AG04449 (cell line): ENCODE data around the gene GOLGA3.
"Not testable (repeated sequence)": the region's sequence is repeated elsewhere in the genome, so short reads cannot be mapped to it uniquely, and the experiment has no call there.

Experiments used
- CTCF ChIA-PET: fragments of 350-600 bp; formaldehyde crosslinking; extraction: SDS; loops from one replicate; lab custom pipeline; 2021; ENCODE audit warnings: antibody characterized with exemption; lab: Yijun Ruan, JAX
- POLR2A ChIA-PET: fragments of 400-600, 350-600 bp; formaldehyde crosslinking; extraction: SDS; loops from one replicate; lab custom pipeline; 2020; ENCODE audit warnings: antibody characterized with exemption, inconsistent platforms; lab: Yijun Ruan, JAX
- DNase-seq: peaks from one replicate; pipeline ENCODE4 v3.0.0-alpha.2; 2010; ENCODE audit warnings: low read depth, low spot score
- H3K4me3 ChIP-seq: 2 replicates; pipeline ENCODE4 v1.5.1; 2011; ENCODE audit warnings: low read depth, mild to moderate bottlenecking, control low read depth, low read length
- TF ChIP-seq, protein P1 (sequence below): IDR thresholded peaks from one replicate; pipeline ENCODE4 v1.5.1; 2011; ENCODE audit warnings: mild to moderate bottlenecking, moderate library complexity, low read length, control low read depth, inconsistent platforms; ENCODE audit not compliant: insufficient read depth; ENCODE audit errors: missing control alignments

Gene GOLGA3

DNA sequence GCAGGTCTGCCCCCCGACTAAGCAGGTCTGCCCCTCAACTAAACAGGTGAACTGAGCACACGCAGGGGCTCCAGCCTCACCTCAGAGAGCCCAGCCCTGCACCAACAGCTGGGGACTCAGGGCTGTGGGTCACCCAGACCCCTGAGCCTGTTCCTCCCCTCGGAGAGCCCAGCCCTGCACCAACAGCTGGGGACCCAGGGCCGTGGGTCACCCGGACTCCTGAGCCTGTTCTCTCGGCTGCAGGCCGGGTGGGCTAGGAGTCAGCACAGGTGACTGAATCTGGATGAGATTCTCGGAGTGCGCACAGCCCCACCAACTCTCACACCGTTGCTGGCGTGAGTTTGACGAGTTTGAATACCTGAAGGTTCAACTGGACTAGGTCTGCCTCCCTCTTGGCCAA, 46.7 kb downstream of the GOLGA3 start:
- TF ChIP-seq, protein P1, sequence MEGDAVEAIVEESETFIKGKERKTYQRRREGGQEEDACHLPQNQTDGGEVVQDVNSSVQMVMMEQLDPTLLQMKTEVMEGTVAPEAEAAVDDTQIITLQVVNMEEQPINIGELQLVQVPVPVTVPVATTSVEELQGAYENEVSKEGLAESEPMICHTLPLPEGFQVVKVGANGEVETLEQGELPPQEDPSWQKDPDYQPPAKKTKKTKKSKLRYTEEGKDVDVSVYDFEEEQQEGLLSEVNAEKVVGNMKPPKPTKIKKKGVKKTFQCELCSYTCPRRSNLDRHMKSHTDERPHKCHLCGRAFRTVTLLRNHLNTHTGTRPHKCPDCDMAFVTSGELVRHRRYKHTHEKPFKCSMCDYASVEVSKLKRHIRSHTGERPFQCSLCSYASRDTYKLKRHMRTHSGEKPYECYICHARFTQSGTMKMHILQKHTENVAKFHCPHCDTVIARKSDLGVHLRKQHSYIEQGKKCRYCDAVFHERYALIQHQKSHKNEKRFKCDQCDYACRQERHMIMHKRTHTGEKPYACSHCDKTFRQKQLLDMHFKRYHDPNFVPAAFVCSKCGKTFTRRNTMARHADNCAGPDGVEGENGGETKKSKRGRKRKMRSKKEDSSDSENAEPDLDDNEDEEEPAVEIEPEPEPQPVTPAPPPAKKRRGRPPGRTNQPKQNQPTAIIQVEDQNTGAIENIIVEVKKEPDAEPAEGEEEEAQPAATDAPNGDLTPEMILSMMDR = no peak
- no peak for DNase-seq
- POLR2A ChIA-PET = interaction anchor here (0.6 kb wide), 1 partner anchor 23 kb away, joined by 3 read pairs; no protein-coding TSS in a partner anchor
- CTCF ChIA-PET = interaction anchor here (1.3 kb wide), 1 partner anchor 14 kb away, joined by 3 read pairs; no protein-coding TSS in a partner anchor
- no peak overlapping the region for H3K4me3 ChIP-seq

DNA sequence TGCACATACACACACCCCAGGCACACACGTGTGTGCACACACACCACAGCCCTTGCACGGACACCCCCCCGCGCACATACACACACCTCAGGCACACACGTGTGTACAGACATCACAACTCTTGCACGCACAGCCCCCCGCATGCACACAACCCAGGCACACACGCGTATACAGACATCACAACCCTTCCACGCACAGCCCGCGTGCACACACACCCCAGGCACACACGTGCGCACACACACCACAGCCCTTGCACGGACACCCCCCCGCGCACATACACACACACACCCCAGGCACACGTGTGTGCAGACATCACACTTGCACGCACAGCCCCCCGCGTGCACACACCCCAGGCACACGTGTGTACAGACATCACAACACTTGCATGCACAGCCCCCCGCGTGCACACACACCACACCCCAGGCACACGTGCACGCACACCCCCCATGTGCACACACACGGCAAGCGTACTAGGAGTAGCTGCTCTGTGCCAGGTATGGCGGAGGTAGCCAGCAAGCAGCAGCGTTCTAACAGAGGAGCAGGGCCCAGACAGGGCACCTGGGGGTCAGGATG, 48.8 kb downstream of the GOLGA3 start:
- no peak overlapping the region for H3K4me3 ChIP-seq
- ChIA-PET CTCF (no interaction called here), POLR2A (no interaction called here)
- TF ChIP-seq, protein P1 = no peak
- DNase-seq = no peak

DNA sequence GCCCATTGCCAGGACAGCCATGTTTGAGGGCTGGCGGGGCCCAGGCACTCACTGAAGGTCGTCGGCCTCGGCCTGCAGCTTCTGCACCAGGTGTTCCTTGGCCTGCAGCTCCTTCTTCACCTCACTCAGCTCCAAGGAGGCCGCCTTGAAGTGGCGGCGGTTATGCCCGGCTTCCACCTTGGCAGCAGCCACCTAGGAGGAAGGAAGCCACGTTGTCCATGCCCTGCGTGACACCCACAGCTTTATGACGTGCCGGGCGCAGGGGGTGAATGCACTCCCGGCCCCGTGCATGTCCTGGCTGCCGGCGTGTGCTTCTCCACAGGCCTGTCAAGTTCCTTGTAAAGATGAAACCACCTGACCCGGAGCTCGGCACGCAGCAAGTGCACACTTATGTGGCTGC, 51.1 kb downstream of the GOLGA3 start:
- TF ChIP-seq, protein P1 = no peak
- no peak overlapping the region for H3K4me3 ChIP-seq
- POLR2A ChIA-PET = no interaction called here
- no peak for DNase-seq
- CTCF ChIA-PET = interaction anchor here (0.7 to 2.6 kb wide), 2 partner anchors 10 to 32 kb away, joined by 3 to 18 read pairs; no protein-coding TSS in a partner anchor

DNA sequence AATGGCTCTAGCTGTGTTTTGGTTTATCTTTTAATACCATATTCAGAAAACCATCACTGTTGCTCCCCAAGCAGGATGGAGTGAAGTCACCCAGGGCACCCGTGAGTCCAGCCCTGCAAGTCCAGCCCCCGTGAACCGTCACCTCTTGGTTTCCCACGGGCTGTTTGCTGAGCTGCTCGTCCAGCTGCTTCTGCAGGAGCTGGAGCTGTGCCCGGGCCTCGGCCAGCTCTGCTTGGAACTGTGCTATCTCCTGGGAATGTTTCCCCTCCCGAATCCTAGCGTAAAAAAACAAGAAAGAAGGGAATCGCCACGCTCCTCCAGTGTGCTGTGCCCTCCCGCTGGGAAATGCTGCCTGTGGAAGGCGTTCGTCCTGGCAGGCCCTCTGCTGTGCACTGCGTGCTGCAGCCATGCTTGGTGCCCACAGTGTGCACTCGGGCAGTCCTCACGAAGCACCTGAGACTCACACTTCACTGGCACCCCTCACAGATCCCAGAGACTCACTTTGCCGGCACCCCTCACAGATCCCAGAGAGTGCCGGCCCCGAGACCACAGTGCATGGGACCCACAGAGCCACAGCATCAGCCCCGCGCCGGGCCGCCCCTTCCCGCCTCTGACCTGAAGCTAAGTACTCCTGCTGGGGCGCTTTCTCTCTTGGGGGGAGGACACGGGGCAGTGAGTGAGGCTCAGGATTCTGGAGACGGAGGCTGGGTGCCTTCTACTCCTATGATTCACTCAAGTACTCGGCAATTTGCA, 51.7 kb downstream of the GOLGA3 start:
- TF ChIP-seq, protein P1 = no peak
- ChIA-PET CTCF (interaction anchor here (2.6 kb wide), 1 partner anchor 9 kb away, joined by 18 read pairs; no protein-coding TSS in a partner anchor), POLR2A (no interaction called here)
- DNase-seq = no peak
- no peak overlapping the region for H3K4me3 ChIP-seq

DNA sequence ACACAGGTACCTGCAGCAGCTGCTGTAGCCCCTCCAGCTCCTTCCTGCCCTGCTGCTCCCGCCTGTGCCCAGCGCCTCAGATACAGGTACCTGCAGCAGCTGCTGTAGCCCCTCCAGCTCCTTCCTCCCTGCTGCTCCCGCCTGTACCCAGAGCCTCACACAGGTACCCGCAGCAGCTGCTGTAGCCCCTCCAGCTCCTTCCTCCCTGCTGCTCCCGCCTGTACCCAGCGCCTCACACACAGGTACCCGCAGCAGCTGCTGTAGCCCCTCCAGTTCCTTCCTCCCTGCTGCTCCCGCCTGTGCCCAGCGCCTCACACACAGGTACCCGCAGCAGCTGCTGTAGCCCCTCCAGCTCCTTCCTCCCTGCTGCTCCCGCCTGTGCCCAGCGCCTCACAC, 52.4 kb downstream of the GOLGA3 start:
- DNase-seq, H3K4me3 ChIP-seq, POLR2A ChIA-PET: not testable (repeated sequence)
- CTCF ChIA-PET = interaction anchor here (2.6 kb wide), 1 partner anchor 8 kb away, joined by 18 read pairs; no protein-coding TSS in a partner anchor

DNA sequence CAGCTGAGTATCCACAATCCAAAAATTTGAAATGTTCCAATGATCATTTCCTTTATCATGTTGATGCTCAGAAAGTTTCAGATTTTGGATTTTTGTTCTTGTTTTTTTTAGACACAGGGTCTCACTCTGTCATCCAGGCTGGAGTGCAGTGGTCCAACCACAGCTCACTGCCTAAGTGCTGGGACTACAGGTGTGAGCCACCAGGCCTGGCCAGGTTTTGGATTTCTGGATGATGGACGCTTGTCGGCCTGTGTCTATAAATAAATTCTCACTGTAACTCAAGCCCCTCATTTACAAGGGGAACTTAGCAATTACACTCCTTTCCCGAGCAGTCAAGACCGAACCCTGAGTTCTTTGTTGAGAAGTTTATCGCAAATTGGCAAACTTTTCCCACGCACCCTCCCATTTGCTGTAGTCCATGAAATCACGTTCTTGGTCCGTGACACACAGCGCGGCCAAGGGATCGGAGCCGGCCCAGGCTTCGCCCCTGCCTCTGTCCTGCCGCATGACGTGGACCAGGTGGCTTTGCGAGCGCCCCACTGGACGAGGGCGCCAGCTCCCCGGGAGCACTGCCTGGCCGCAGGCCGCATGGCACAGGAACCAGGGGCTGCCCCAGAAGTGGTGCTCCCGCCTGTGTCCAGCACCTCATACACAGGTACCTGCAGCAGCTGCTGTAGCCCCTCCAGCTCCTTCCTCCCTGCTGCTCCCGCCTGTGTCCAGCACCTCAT, 53.0 kb downstream of the GOLGA3 start:
- no peak for DNase-seq
- ChIA-PET POLR2A (interaction anchor here (0.9 kb wide), 1 partner anchor 53 kb away, joined by 3 read pairs; the partner anchor contains the start of gene GOLGA3), CTCF (no interaction called here)
- TF ChIP-seq, protein P1 = no peak
- no peak overlapping the region for H3K4me3 ChIP-seq
